ENCODE measurements around the gene ANKS1A.
"Not testable (repeated sequence)": the region's sequence is repeated elsewhere in the genome, so short reads cannot be mapped to it uniquely, and the experiment has no call there.

Gene ANKS1A

GRCh38 chr6:34884073-34884472 lies 5.0 kb upstream of the ANKS1A start:
- not testable (repeated sequence) for DNase-seq (ENCODE audit: low spot score)

GRCh38 chr6:34884996-34885395 lies 4.1 kb upstream of the ANKS1A start:
- DNase-seq (ENCODE audit: low spot score), result no peak

- not testable (repeated sequence) for DNase-seq (ENCODE audit: low spot score)
Measured at GRCh38 chr6:34885837-34886236, 3.2 kb upstream of the ANKS1A start.

DNA sequence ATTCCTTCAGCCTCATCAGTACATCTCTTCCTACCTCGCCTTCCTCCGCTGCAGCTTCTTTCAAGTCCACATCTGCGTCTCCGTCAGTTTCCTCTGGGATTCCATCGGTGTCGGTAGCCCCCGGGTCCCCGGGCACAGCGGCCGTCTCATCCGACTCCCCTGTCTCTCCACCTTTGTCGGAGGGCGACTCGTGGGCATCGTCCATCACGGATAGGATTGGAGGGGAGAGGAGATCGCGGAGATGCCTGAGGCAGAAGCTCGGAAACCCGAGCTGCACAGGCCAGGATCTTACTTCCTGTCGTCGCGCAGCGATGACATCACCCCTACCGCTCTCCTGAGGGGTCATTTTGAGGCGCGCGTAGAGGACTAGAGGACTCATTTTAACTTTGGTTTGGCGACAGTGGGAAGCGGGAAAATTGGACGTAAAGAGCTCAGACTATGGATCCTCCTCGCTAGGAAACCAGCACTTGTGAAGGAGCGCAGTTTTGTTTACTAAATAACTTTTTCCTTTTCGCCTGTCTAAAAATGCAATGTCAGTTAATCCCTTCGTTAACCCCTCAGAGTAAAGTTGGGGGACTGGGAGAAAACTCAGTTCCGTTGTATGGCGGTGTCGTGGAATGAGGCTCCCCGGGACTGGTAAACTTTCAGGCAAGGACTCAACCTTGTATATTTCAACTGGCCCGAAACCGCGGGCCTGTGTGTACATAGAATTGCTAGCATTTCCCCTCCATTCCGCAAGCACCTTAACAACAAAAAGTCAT lies 1.1 kb upstream of the ANKS1A start, which contains the start of gene TAF11:
TSS of gene TAF11 (minus strand) at position 290 of the 761 bp plus-strand sequence. CDS start at position 205, 85 bp downstream.
- peak; percentile 85 for DNase-seq (ENCODE audit: low spot score)

DNA sequence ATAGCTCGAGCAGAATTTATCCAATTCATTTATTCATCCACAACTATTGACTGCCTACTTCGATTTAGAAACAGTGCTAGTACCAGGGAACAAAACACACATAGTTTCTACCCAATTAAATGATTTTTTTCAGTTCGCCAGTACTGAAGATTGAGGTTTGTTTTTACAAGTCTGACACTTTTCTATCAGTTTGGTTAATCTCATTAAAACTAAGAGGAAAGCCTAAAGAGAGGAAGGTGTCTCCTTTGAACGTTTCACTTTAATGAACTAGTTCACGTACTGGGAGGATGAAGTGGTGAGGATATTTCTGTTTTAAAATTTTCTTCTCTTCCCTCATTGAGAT lies 570 bp upstream of the ANKS1A start:
- DNase-seq (ENCODE audit: low spot score), result no peak

- DNase-seq (ENCODE audit: low spot score), result no peak
Measured at GRCh38 chr6:34890533-34890925, 1.5 kb downstream of the ANKS1A start.

GRCh38 chr6:34891296-34891695 lies 2.2 kb downstream of the ANKS1A start:
- DNase-seq (ENCODE audit: low spot score), result no peak

GRCh38 chr6:34894693-34895092 lies 5.6 kb downstream of the ANKS1A start:
- no peak for DNase-seq (ENCODE audit: low spot score)

DNA sequence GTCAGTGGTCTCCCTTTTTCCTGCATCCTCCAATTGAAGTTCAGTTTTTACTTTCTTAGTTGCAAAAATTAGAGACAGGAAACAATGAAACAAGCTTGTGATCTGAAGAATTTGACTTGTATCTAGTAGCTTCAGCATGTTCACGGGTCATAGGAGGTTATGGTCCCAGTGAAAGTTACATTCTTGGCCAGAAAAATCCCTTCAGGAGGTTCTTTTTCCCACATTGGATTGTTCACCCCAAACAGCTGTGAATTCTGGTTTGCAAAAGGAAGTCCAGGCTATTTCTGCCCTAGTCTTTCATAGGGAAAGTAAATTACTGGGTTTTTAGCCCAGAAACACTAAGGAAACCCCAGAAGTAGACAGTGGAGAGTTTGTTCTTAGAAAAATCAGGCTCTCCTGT lies 8.1 kb downstream of the ANKS1A start:
- DNase-seq (ENCODE audit: low spot score), result no peak

- DNase-seq (ENCODE audit: low spot score), result no peak
Measured at GRCh38 chr6:34897716-34898115, 8.7 kb downstream of the ANKS1A start.

DNA sequence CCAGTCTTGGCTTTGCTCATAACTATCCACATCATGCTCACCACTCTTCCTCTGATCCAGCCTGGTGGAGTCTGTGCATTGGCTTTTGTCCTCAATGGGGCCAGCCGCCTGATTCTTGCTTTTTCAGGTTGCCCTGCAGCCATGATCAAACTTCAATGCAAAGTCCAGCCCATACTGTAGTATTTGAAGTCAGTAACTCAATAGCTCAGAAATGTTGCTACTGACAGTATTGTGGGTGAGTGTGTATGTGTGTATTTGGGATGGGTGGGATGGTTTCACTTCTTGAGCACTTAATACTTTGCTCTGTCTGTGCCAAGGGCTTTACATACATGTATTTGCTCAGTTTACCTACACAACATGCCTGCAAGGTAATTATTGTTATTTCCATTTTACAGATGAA lies 10.7 kb downstream of the ANKS1A start:
- not testable (repeated sequence) for DNase-seq (ENCODE audit: low spot score)

GRCh38 chr6:34900321-34901031 lies 11.4 kb downstream of the ANKS1A start:
- no peak for DNase-seq (ENCODE audit: low spot score)

- no peak for DNase-seq (ENCODE audit: low spot score)
Measured at GRCh38 chr6:34901930-34902329, 12.9 kb downstream of the ANKS1A start.

DNA sequence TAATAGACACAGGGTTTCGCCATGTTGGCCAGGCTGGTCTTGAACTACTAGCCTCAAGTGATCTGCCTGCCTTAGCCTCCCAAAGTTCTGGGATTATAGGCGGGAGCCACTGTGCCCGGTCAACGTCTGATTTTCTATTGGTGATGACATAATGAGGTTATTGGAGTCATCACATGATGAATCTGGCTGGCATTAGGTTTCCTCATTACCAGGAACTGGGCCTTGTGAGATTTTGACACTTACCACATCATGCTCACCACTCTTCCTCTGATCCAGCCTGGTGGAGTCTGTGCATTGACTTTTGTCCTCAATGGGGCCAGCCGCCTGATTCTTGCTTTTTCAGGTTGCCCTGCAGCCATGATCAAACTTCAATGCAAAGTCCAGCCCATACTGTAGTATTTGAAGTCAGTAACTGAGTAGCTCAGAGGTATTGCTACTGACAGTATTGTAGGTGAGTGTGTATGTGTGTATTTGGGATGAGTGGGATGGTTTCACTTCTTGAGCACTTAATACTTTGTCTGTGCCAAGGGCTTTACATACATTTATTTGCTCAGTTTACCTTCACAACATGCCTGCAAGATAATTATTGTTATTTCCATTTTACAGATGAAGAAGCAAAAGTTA lies 16.0 kb downstream of the ANKS1A start:
- DNase-seq (ENCODE audit: low spot score), result no peak

- no peak for DNase-seq (ENCODE audit: low spot score)
Measured at GRCh38 chr6:34906826-34907225, 17.8 kb downstream of the ANKS1A start.

DNA sequence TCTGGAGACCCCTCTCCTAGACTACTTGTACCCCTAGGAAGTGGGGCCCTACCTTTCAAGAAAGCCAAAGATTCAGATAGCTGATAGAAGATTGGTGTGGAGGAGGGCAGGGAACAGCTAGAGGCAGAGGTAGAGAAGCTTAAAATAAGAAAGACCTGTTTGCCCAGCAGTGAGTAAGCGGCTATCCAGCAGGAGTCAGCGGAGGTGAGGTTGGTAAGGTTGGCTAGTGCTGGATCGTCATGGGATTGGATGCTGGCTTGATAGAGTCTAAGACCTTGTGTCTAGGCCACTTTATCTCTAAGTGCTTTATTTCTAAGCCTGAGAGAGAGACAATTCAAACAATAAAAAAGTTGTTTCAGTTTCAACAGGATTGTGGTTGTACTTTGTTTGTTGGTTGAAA lies 19.1 kb downstream of the ANKS1A start:
- no peak for DNase-seq (ENCODE audit: low spot score)

- peak; percentile 73 for DNase-seq (ENCODE audit: low spot score)
Measured at GRCh38 chr6:34909320-34909883, 20.3 kb downstream of the ANKS1A start.

DNA sequence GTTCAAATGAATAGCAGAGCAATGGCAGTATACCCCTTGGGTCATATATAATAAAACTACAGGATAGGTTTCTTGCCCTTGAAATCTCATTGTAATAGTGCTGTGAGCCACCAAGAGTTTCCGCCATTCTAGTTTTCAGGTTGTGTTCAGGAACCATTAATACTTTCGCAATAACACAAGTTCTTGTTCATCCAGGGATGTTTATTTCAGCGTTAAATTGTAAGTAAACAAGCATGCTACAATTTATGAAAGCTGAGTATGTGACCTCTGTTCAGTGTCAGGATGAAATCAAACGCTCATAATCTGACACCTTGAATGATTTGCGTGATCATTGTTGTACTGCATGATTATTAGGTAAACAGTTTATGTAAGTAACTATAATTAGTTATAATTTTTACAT lies 22.8 kb downstream of the ANKS1A start:
- DNase-seq (ENCODE audit: low spot score), result no peak

DNA sequence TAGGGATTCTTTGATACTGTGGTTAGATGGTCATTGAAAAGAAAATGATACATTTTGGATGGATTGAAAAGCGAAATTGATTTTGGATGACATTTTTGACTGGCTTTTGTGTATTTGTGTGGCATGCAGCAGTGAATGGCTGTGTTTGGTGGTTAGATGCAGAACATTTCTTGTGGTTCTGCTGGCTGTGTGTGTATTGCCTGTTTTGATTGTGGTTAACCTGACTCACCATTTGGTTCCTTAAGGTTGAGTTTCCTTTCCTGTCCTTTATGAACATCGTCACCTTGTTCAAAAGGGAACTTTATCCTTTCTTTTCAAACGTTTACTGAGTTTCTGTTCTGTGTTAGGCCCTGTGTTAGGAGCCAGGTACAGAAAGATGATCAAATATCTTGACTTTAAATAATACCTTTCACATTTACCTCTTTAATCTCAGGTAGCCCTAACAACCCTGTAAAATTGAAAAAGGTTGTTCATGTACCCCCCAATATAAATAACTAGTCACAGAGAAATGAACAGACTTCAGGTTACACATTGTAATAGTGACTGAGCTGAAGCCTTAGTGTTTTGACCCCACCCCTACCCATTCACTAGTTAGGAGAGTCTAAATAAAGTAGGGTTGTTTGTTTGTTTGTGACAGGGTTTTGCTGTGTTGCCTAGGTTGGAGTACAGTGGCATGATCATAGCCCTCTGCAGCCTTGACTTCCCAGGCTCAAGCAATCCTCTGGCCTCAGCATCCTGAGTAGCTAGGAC lies 23.8 kb downstream of the ANKS1A start:
- no peak for DNase-seq (ENCODE audit: low spot score)

DNA sequence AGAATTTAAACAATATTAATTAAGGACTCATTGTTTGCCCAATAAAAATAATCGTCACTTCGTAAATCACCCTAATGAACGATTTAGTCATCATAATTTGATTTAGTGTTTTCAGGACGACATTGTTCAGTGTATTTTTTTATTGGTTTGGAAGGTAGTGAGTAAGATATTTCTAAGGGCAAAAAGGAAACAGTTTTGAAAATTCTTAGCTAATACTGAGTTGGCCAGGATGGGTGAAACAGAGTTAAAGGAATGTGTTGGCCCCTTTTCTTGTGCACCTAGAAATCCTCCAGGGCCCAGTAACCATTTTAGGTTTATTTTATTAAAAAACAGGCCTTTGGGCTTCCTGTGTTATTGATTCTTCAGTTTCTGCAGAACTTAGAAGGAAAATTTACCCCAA lies 25.3 kb downstream of the ANKS1A start:
- no peak for DNase-seq (ENCODE audit: low spot score)

- DNase-seq (ENCODE audit: low spot score), result no peak
Measured at GRCh38 chr6:34916348-34916967, 27.4 kb downstream of the ANKS1A start.
